K562 (cell line): Measurements from ENCODE around the gene FES. TPM values are rescaled to one million over a fixed set of nuclear protein-coding genes. Genes with fewer than 3 reads are reported as not detected.

Experiments
- DPF2 ChIP-seq: fragments of 450-650 bp; IDR thresholded peaks from 2 replicates; pipeline ENCODE4 v1.6.1; 2016
- SP2 ChIP-seq: IDR thresholded peaks from 2 replicates; pipeline ENCODE4 v1.6.1; 2011; ENCODE audit warnings: mild to moderate bottlenecking, low read depth, low read length, moderate library complexity; ENCODE audit not compliant: poor library complexity, severe bottlenecking; ENCODE audit errors: extremely low read depth
- ZNF324 ChIP-seq: fragments of 250-450 bp; sonication (Bioruptor Pico); IDR thresholded peaks from 2 replicates; pipeline ENCODE4 v1.4.0; 2020; ENCODE audit warnings: mild to moderate bottlenecking
- polyA plus RNA-seq, 8 experiments: library from polyadenylated mRNA; depleted of rRNA in 4 of 8; stranded (reverse) in 5 of 8; unstranded in 3 of 8; fragments of >200 nt; fragmentation: Nextera tagmentation in 2 of 8; fragmentation: Illumina TruSeq in 1 of 8; extraction: Ambion mirVana in 2 of 8; extraction: Trizol in 1 of 8; gene quantifications; 2 replicates each; pipeline versions ENCODE4 v1.2.1 to v1.2.3, GENCODE V29; 2011 to 2014; ENCODE audit warnings: inconsistent platforms in 1 of 8, missing spikeins in 1 of 8
- total RNA-seq, 7 experiments: library from RNA; depleted of rRNA in 6 of 7; stranded (reverse); fragments of >200 nt in 6 of 7; fragmentation: Illumina TruSeq in 2 of 7; extraction: Trizol in 2 of 7; gene quantifications; 2 replicates each; pipeline versions ENCODE4 v1.2.1 to v1.2.3, GENCODE V29; 2011 to 2021; ENCODE audit warnings: low replicate concordance in 1 of 7
- TF ChIP-seq, protein P1 (sequence below): fragments of 250-450 bp; sonication (Bioruptor Pico); IDR thresholded peaks from 2 replicates; pipeline ENCODE4 v1.4.0; 2020; ENCODE audit warnings: mild to moderate bottlenecking, moderate library complexity
- TF ChIP-seq, protein P2 (sequence below): IDR thresholded peaks from 2 replicates; pipeline ENCODE4 v1.6.1; 2011; ENCODE audit not compliant: insufficient read length; ENCODE audit errors: extremely low read depth
- TF ChIP-seq, protein P3 (sequence below): fragments of 250-450 bp; sonication (Bioruptor Pico); IDR thresholded peaks from 2 replicates; pipeline ENCODE4 v1.8.0; 2022; ENCODE audit warnings: inconsistent platforms
- TF ChIP-seq, protein P4 (sequence below), 2 experiments: IDR thresholded peaks; 2 replicates each; pipeline ENCODE4 v1.6.1; 2011; ENCODE audit warnings: borderline replicate concordance in 1 of 2, control low read depth in 1 of 2, low read depth in 1 of 2, low read length in 1 of 2, mild to moderate bottlenecking in 1 of 2, mixed read lengths in 1 of 2, moderate library complexity in 1 of 2; ENCODE audit not compliant: insufficient read depth in 1 of 2, insufficient read length in 1 of 2, poor library complexity in 1 of 2, severe bottlenecking in 1 of 2; ENCODE audit errors: extremely low read depth in 1 of 2
- TF ChIP-seq, protein P5 (sequence below): fragments of 250-450 bp; sonication (Bioruptor Pico); IDR thresholded peaks from 2 replicates; pipeline ENCODE4 v1.8.0; 2021; ENCODE audit warnings: moderate library complexity, mild to moderate bottlenecking, inconsistent platforms

The FES gene
- total and polyA plus RNA-seq, 9 of the 15 experiments (the other 6 are each of a cell fraction or from before 2014, with no cell fraction given): 0.38 to 2.6 (median 0.82) TPM

DNA sequence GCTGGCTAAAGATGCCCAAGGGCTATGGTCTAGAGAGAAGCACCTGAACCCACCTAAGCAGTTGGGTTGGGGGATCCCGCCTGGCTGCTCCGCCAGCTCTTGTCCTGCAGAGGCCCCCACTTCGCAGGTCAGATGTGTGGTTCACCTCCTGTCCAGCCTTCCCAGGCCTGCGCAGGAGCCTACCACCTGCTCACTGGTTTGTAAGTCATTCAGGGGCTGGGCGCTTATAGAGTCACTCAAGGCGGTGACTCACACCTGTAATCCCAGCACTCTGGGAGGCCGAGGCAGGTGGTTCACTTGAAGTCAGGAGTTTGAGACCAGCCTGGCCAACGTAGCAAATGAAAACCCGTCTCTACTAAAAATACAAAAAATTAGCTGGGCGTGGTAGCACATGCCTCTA, 19.8 kb upstream of the FES start (continued):
- TF ChIP-seq, protein P1, sequence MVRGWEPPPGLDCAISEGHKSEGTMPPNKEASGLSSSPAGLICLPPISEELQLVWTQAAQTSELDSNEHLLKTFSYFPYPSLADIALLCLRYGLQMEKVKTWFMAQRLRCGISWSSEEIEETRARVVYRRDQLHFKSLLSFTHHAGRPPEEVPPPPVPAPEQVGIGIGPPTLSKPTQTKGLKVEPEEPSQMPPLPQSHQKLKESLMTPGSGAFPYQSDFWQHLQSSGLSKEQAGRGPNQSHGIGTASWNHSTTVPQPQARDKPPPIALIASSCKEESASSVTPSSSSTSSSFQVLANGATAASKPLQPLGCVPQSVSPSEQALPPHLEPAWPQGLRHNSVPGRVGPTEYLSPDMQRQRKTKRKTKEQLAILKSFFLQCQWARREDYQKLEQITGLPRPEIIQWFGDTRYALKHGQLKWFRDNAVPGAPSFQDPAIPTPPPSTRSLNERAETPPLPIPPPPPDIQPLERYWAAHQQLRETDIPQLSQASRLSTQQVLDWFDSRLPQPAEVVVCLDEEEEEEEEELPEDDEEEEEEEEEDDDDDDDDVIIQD (CRISPR knock-in tag): no peak
- TF ChIP-seq, protein P2, sequence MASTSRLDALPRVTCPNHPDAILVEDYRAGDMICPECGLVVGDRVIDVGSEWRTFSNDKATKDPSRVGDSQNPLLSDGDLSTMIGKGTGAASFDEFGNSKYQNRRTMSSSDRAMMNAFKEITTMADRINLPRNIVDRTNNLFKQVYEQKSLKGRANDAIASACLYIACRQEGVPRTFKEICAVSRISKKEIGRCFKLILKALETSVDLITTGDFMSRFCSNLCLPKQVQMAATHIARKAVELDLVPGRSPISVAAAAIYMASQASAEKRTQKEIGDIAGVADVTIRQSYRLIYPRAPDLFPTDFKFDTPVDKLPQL: no peak
- TF ChIP-seq, protein P3, sequence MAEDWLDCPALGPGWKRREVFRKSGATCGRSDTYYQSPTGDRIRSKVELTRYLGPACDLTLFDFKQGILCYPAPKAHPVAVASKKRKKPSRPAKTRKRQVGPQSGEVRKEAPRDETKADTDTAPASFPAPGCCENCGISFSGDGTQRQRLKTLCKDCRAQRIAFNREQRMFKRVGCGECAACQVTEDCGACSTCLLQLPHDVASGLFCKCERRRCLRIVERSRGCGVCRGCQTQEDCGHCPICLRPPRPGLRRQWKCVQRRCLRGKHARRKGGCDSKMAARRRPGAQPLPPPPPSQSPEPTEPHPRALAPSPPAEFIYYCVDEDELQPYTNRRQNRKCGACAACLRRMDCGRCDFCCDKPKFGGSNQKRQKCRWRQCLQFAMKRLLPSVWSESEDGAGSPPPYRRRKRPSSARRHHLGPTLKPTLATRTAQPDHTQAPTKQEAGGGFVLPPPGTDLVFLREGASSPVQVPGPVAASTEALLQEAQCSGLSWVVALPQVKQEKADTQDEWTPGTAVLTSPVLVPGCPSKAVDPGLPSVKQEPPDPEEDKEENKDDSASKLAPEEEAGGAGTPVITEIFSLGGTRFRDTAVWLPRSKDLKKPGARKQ (CRISPR knock-in tag): no peak
- TF ChIP-seq, protein P4, sequence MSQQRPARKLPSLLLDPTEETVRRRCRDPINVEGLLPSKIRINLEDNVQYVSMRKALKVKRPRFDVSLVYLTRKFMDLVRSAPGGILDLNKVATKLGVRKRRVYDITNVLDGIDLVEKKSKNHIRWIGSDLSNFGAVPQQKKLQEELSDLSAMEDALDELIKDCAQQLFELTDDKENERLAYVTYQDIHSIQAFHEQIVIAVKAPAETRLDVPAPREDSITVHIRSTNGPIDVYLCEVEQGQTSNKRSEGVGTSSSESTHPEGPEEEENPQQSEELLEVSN (IDR thresholded peaks at IDR 0.05; ENCODE audit: borderline replicate concordance in 1 of 2, extremely low read depth in 1 of 2, insufficient read depth in 1 of 2, insufficient read length in 1 of 2, low read depth in 1 of 2, low read length in 1 of 2, poor library complexity in 1 of 2, severe bottlenecking in 1 of 2): peak; percentile 17 to 72
- TF ChIP-seq SP2 (no peak), ZNF324 (no peak), DPF2 (0 out of 2 replicates have a peak, but pooled peaks have one; percentile 22)
- TF ChIP-seq, protein P5, sequence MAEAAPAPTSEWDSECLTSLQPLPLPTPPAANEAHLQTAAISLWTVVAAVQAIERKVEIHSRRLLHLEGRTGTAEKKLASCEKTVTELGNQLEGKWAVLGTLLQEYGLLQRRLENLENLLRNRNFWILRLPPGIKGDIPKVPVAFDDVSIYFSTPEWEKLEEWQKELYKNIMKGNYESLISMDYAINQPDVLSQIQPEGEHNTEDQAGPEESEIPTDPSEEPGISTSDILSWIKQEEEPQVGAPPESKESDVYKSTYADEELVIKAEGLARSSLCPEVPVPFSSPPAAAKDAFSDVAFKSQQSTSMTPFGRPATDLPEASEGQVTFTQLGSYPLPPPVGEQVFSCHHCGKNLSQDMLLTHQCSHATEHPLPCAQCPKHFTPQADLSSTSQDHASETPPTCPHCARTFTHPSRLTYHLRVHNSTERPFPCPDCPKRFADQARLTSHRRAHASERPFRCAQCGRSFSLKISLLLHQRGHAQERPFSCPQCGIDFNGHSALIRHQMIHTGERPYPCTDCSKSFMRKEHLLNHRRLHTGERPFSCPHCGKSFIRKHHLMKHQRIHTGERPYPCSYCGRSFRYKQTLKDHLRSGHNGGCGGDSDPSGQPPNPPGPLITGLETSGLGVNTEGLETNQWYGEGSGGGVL (CRISPR knock-in tag): no peak
